Hematopoietic multipotent progenitor cell treated with erythropoietin and hydrocortisone succinate and interleukin-3 and kit ligand, for 15 days (in vitro differentiated cells): Measurements from ENCODE around the gene OOSP4A.
"Not testable (repeated sequence)": the region's sequence is repeated elsewhere in the genome, so short reads cannot be mapped to it uniquely, and the experiment has no call there.

ENCODE experiments used
- DNase-seq: peaks from one replicate; pipeline ENCODE4 v3.0.0-alpha.2; 2015; ENCODE audit warnings: low spot score

Gene OOSP4A

DNA sequence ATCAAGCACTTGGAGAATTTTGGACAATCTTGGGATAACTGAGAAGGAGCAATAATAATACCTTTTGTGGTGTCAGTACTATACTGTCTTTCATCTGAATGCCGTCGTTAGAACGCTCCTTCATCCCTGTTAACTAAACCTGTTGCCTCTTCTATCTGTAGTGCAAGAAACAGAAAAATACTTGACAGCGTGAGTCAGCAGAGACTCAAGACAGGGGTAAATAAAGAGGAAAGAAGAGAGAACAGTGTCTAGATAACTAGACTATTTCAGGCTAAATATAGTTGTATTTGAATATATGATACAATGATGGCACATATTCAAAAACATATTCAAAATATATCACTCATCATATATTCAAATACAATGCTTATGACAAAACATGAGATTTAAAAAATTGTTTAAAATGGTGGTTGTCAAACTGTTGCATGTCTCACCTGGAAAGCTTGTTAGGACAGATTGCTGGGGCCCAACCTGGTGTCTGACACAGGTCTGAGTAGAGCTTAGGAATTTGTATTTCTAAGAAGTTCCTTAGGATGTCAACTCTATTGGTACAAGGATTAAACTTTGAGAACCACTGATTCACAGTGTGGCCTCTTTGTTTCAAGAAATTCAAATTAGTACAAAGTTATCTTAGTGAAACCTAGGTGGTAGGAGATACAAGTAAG lies 17.4 kb downstream of the OOSP4A start:
- no peak for DNase-seq

DNA sequence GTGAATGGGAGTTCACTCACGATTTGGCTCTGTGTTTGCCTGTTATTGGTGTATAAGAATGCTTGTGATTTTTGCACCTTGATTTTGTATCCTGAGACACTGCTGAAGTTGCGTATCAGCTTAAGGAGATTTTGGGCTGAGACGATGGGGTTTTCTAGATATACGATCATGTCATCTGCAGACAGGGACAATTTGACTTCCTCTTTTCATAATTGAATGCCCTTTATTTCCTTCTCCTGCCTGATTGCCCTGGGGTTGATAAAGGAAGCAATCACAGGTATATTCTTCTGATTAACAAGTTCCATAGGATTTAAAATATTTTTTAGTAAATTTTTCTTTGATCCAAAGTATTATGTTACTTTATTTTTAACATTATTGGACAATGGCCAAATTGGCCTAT lies 18.2 kb downstream of the OOSP4A start:
- not testable (repeated sequence) for DNase-seq

DNA sequence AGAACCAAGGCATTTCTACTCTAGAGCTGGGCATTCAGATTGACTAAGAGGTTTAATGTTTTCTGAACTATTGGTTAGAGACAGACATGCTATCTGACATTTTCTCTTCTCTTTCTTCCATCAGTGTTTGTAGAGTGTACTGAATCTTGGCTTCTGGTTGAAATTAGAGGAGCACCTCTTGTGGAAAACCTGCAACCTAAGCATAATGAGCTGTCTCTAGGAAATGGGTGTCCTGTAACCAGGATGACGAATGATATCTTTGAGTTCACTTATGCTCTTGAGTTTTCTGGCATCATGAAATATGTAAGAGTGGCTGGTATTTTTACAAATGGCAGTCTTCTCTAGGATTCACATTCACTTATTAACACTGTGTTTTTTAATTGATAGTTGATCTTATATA lies 19.4 kb downstream of the OOSP4A start:
- no peak for DNase-seq

DNA sequence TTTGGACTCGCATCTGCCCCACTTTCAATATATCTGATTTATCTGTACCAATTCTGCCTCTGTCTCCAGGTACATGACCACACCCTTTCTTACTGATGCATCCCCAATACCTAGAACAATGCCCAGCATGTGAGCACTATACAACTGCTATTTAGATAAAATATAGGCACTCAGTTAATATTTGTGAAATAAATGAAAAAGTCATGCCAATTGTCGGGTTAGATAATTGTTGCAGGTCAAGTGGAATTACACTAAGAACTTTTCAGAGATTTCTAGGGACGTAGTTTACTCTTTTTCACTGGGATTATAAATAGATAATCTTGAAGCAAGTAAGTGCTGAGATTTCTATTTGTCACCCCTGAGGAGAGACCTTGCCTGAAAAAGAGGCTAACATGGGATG lies 20.5 kb downstream of the OOSP4A start:
- no peak for DNase-seq

DNA sequence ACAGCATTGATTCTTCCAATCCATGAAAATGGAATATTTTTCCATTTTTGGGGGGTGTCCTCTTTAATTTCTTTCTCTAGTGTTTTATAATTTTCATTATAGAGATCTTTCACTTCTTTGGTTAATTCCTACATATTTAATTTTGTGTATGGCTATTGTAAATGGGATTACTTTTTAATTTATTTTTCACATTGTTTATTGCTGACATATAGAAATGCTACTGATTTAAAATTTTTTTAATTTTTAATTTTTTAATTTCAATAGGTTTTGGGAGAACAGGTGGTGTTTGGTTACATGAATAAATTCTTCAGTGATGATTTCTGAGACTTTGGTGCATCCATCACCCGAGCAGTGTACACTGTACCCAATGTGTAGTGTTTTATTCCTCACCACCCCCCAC lies 26.6 kb downstream of the OOSP4A start:
- no peak for DNase-seq

DNA sequence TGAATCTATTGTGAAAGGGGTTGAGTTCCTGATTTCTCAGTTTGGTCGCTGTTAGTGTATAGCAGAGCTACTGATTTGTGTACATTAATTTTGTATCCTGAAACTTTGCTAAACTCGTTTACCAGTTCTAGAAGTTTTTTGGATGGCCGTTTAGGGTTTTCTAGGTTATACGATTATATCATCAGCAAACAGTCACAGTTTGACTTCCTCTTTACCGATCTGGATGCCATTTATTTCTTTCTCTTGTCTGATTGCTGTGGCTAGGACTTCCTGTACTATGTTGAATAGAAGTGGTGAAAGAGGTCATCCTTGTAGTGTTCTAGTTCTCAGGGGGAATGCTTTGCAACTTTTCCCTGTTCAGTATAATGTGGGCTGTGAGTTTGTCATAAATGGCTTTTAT lies 28.6 kb downstream of the OOSP4A start:
- no peak for DNase-seq

DNA sequence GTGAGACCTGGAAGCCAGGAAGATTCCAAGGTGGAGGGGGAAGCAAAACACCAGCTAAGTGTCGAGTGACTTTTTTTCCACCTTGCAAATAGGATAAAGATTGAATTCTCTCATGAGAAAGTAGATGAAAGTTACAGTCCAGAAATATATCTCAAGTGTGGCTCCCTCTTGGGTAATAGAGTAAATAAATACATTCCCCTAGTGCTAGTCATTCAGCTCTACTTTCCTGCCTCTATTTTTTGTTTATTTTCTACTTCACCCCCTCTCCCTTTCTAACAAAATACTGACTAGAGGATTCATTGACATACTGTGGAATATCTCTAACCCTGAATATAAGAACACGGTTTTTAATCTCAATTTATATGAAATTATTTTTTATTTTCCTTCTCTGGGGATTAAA lies 34.0 kb downstream of the OOSP4A start:
- no peak for DNase-seq

DNA sequence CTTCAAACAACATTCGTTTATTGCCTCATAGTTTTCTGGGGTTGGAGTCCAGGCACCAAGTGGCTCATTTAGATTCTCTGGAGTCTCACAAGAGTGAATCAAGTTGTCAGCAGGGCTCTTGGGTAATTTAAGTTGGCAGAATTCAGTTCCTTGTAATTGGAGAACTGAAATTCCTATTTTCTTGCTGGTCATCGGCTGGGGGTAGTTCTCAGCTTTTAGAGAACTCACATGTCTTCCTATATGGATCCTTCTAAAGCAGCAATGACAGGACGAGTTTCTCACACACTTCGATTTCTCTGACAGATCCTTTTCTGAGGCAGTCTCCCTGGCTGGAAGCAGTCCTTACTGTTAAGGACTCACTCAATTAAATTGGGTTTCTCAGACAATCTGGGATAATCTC lies 35.9 kb downstream of the OOSP4A start:
- no peak for DNase-seq

DNA sequence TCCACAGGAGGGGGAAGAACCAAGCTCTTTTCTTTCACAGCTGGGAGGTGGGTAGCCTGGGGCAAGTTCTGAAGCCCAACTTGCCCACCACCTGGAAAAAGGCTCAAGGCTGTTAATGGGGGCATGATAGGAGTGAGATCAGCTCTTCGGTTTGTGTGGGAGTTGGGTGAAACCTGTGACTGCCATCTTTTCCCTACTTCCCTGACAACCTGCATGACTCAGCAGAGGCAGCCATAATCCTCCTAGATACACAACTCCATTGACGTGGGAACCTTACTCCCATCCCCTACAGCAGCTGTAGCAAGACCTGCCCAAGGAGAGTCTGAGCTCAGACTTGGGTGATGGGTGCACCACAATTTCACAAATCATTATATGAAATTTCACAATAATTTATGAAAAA lies 39.9 kb downstream of the OOSP4A start:
- no peak for DNase-seq

DNA sequence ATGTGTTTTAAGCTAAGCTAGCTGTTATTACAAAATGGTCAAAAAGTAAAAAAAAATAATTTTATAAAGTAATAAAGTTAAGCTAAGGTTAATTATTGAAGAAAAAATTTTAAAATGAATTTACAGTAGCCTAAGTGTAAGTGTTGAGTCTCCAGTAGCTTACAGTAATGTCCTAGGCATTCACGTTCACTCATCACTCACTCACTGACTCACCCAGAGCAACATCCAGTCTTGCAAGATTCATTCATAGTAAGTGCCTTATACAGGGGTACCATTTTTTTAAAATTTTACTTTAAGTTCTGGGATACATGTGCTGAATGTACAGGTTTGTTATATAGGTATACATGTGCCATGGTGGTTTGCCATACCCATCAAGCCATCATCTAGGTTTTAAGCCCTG lies 41.5 kb downstream of the OOSP4A start:
- DNase-seq: no peak

DNA sequence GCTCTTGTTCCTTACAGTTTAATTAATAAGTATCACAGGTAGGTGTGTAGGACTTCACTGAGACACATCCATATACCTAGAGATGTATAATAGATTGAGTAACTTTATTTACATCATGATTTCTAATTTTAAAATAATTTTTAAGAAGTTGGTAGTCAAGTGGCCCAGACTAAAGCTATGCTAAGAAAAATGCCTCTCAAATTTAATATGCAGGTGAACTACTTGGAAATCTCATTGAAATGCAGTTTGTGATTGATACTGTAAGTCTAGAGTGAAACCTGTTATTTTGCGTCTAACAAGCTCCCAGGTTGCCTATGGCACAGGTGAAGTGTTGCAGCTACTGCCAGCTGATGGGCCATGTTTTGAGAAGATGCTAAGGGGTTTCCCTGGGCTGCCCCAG lies 53.0 kb downstream of the OOSP4A start, which contains the start of gene OOSP4B:
Gene OOSP4B, plus strand, starts transcription at position 301 of the 400 bp plus-strand sequence.
- DNase-seq: no peak

DNA sequence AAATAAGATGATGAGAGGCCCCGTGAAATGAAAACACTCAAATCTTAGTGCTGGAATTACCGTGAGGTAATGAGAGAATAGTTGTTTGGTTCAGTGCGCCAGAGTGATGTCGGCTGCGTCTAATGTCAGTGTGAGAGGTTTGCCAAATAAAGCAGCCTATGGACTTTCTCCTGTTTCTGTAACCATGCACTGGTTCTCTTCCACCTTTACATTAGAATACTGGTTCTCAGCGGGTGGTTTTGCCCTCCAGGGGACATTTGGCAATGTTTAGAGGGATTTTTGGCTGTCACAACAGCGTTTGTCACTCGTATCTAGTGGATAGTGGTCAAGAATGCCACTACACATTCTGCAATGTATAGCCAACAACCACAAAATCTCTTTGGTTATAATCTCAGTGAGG lies 54.2 kb downstream of the OOSP4A start:
- DNase-seq: no peak
